Sigmoid colon (tissue), 4 donors: ENCODE results near the gene FYN.

Source experiments
- CTCF ChIP-seq, 4 experiments: fragments of 450-650 bp in 3 of 4; fragments of 200-600 bp in 1 of 4; IDR thresholded peaks; one replicate each; pipeline ENCODE4 v1.5.1; 2016 to 2019; ENCODE audit warnings: antibody characterized with exemption in 4 of 4, mild to moderate bottlenecking in 3 of 4, moderate library complexity in 2 of 4
- EP300 ChIP-seq, 4 donors: sonication (generic); formaldehyde crosslinking; IDR thresholded peaks; one replicate each; pipeline ENCODE4 v1.6.1; 2017; ENCODE audit warnings: antibody characterized with exemption in 4 of 4
- POLR2A ChIP-seq, 2 donors: fragments of 450-650 bp; IDR thresholded peaks; one replicate each; pipeline ENCODE4 v1.6.1; 2016; ENCODE audit warnings: antibody characterized with exemption in 2 of 2, mild to moderate bottlenecking in 2 of 2, moderate library complexity in 2 of 2
- POLR2AphosphoS5 ChIP-seq, 4 donors: sonication (generic); formaldehyde crosslinking; IDR thresholded peaks; one replicate each; pipeline ENCODE4 v1.6.1; 2017; ENCODE audit warnings: antibody characterized with exemption in 4 of 4

GRCh38 chr6:111794727-111795452 is 78.4 kb downstream of the FYN start:
- no peak for TF ChIP-seq CTCF (IDR thresholded peaks at IDR 0.05)
- TF ChIP-seq POLR2A (IDR thresholded peaks at IDR 0.05): no peak
- no peak for TF ChIP-seq EP300 (IDR thresholded peaks at IDR 0.05)
- no peak for TF ChIP-seq POLR2AphosphoS5 (IDR thresholded peaks at IDR 0.05)
